Fibroblast of gingiva (primary cell): ENCODE results near the gene TMEM108.
"Not testable (repeated sequence)": the region's sequence is repeated elsewhere in the genome, so short reads cannot be mapped to it uniquely, and the experiment has no call there.

ENCODE experiments used
- DNase-seq: peaks from one replicate; pipeline ENCODE4 v3.0.0-alpha.2; 2011; ENCODE audit warnings: low read depth

Gene TMEM108

DNA sequence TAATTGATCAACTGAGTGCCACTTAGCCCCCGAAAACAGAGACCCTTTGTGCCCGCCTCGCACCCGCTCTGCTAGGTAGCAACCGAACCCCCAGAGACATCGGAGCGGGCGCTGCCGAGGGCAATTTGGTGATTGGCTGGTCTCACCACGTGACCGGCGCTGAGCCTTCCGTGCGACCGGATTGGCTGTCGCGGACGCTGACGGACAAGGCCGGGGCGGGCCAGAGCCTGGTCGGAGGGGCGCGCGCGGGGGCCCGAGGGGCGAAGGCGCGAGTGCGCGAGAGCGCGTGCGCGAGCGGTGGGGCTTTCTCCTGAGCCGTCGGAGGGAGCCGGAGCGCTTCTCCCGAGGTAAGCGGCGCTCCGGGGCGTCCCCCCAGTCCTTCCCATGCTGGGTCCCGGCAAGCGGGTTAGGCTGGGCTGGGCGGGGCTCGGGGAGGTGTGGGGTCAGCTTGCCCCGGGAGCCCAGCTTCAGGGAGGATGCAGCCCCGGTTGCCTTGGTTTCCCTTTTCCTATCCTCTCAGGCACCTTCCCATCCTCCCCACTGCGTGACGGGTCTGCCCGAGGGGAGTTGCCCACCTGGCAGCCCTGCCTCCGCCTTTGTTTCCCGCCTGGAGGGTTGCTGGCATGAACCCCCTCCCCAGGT lies at the start of gene TMEM108:
Gene TMEM108, plus strand, starts transcription at position 303 of the 642 bp plus-strand sequence.
- peak; percentile 4 for DNase-seq

DNA sequence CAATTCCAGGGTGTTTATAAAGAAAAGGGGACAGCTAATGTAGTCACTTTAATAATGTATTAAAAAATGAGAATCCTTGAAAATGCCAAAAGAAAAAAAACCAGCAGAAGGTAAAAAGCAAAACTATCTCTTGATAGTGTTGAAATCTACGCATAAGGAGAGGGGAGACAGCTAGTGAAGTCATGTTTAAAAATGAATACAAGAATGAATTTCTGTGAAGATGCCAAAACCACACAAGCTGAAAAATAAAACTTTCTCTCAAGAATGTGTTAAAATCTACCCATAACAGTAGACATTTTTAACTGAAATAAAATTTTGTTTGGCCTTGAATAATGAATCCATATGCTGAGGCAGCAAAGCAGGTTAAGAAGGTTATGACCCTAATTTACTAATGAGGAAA lies 42.2 kb upstream of the TMEM108 start:
- no peak for DNase-seq

DNA sequence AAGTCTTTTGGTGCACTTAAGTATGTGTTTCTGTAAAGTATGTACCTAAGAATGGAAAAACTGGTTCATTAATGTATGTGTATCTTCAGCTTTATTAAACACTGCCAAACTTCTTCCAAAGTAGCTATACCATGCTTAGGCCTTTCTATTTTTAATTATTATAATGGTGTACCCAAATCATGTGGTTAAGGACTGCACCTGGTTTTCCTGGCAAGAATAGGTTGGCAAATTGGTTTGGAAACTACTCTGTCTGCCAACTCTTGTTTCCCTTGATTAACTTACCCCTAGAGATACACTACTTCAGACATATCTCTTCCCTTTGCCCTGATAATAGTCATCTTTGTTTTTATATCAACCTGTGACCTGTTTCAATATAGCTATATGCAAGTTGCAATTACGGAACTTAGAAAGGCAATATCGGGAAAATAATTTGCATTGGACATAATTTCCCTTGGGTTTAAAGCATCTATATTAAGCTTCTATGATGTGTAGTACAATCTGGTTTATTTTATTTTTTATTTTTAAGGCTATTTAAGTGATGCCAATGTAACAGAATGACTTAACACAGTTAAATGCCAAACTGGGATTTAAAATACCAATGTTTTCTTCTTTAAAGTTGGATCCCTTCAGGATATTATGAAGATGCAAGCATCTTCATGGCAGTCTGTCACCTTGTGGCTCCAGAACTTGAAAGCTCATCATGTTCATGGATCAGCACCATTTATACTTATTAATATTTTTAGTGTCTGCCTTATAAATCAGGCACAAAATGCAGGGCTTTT lies 40.6 kb upstream of the TMEM108 start:
- DNase-seq, result no peak

DNA sequence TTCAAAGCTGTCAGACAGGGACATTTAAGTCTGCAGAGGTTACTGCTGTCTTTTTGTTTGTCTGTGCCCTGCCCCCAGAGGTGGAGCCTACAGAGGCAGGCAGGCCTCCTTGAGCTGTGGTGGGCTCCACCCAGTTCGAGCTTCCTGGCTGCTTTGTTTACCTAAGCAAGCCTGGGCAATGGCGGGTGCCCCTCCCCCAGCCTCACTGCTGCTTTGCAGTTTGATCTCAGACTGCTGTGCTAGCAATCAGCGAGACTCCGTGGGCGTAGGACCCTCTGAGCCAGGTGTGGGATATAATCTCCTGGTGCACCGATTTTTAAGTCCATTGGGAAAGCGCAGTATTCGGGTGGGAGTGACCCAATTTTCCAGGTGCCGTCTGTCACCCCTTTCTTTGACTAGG lies 33.2 kb upstream of the TMEM108 start:
- not testable (repeated sequence) for DNase-seq

DNA sequence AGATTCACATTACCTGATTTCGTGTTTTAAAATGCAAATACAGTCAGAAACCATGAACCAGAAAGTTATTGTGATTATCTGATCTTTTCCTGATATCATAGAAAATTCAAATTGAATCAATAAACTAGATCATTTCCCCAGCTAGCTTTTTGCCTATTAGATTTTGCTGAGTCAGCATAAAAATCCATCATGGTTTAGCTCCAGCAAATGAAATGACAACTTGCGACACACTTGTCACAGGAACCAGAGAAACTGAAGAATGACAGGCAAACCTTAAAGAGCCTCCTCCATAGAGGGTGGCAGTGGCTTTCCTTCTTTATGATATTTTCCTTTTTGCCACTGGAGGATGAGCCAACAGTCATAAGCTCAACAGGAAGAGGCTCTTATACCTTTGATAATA lies 30.6 kb upstream of the TMEM108 start:
- DNase-seq, result no peak

DNA sequence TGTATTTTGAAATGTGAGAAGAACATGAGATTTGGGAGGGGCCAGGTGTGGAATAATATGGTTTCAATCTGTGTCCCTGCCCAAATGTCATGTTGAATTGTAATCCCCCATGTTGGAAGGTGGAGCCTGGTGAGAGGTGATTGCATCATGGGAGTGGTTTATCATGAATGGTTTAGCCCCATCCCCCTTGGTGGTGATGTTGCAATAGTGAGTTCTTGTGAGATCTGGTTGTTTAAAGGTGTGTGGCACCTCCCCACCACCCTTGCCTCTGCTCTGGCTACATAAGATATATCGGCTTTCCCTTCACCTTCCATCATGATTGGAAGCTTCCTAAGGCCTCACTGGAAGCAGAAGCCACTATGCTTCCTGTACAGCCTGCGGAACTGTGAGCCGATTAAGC lies 23.9 kb upstream of the TMEM108 start:
- no peak for DNase-seq

DNA sequence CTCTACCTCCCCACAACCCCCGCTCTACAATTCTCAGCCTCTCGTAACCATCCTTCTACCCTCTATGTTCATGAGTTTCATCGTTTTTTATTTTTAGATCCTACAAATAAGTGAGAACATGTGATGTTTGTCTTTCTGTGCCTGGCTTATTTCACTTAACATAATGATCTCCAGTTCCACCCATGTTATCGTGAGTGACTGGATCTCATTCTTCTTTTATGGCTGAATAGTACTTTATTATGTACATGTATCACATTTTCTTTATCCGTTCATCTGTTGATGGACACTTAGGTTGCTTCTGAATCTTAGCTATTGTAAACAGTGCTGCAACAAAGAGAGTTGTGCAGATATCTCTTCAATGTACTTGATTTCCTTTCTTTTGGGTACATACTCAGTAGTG lies 22.6 kb upstream of the TMEM108 start:
- DNase-seq, result not testable (repeated sequence)

DNA sequence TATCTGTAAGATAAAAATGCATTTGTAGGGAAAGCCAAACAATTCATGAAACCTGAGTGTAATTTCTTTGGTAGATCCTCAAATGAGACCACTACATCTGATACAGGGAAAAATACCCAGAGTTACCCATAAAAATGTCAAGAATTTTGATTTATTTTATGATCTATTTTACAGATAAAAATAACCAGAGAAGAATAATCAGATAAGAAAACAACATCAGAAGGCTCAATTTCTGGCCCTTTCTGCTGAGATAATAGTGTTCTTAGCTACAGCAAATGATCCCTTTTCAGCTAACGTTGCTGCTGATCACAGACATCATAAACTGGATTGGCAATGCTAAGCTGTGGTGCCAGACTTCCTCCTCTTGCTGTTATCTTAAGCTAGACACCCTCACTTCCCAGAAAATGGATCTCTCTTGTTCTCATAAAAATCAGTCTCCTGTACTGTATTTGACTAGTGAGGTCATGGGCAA lies 21.3 kb upstream of the TMEM108 start:
- DNase-seq, result no peak

DNA sequence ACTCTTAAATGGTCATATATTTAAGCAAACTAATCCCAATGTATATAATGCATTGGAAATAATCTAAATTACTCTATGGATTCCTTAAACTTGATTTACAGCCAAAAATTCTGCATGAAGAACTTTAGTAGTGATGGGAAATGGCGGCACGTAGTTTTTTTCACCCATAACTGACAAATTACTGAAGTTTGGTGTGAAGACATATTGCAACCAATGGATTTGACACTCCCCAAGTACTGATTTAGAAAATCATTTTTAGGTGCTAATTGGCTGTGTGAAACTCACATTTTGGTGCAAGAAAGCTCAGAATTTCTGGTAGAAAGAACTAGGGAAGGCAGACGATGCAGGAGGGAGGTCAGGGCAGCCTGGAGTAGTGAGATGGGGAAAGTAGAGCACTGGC lies 19.3 kb upstream of the TMEM108 start:
- DNase-seq, result no peak

DNA sequence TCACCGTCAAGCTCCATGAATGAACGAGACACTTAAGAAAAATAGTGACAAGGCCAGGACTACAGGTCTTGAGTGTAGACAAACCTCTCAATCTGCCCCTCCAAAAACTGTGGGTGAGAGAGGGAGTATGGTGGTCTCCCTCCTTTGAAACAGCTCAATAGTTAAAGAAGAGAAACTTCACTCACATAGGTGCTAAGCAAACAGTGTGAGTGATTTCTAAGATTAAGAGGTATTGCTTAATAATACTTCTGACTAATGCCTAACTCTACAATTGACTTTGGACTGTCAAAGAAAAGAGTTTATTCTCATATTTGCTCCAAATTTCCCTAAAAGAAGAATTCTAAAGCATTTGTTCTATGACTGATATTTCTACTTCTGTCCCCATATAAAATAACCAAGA lies 17.0 kb upstream of the TMEM108 start:
- DNase-seq, result no peak

DNA sequence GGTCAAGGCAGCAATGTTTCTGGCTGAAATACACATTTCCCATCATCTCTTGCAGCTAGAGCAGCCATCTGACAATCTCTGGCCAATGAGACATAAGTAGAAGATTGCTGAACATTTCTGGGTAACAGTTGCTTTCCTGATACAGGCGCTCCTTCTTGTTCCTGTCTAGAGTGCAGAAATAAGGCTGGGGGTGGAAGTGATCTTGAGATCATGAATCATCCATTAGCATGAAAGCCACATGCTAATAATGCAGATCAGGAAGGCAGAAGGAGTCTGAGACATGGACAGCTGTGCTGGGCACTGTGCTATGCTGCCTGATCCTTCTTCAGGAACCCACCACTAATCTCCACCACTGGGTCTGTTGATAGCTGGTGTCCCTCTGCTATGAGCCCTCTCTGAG lies 14.8 kb upstream of the TMEM108 start:
- no peak for DNase-seq

DNA sequence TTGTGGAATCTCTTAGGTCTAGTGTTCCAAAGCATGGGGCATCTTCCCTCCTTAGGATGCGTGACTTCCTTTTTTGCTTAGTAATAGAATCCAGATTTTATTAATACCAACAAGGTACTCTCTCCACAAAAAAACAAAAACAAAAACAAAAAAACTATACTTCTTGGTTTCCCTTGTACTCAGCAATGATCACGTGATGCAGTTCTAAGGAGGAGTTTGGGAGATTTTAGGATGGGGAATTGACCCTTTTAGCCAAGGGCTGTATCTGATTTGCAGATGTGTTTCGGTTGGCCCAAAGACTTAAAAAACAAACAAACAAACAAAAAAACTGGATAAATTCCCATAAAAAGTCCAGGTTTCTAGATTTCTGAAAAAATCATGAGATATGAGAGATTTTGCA lies 12.6 kb upstream of the TMEM108 start:
- no peak for DNase-seq

DNA sequence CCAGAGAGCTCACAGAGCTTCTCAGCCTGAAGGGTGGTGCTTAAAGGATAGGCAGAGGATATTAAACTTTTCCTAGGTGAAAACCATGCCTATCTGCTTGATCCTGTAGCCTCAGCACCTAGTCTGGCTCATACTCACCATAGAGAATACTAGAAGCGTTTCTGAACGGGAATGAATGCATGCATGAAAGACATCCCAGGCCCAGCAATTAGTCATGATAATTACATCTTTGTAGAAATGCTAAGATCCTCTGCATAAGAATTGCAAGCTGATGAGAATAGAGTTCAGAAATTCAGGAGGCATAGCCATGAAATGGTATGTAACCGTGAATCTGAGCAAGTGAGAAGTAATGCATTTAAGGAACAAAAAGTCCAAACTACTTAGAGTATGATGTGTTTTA lies 5.9 kb upstream of the TMEM108 start:
- no peak for DNase-seq

DNA sequence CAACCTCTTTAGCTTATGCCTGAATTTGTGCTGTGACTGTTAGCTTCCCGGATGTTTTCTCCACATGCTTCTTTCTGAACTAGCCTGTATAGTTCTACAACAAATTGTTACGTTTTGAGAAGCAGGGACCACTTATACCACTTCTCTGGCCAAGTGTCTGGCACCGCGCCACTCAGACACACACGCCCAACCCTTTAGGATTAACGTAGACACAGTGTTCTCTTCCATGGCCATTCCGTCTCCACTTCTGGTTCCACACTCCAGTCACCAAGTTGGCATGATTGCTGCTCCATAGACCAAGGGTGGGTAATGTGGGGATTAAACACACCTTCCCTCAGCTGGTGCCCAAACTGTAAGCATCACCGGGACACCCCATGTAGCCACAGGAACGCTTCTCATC lies 755 bp upstream of the TMEM108 start:
- DNase-seq, result no peak

DNA sequence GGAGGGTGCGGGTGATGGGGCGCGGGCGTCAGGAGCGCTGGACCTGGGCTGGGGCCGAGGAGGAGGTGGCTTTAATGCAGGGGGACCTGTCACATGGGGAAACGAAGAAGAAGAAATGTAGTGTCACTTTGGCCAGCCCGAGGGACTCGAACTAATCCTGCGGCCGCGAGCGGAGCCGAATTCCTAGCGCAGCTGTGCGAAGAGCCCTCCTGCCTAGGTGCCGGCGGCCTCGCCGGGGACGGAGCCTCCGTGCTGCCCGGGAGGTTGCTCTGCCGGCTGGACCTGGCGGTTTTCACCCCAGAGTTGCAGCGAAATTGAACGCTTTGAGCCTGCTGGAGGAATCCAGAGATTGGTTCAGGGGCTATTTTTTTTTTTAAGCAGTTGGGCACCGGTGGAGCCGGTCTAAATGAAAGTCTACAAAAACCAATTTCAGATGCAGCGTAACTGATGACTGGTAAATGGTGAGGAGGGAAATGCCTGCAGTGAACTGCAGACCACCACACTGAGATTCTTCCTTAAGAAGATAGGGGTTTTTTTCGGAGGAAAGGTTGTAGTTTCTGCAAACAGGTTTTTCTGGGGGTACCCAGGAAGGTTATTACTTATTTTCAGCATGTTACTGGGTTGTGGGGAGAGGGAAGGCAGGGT lies 662 bp downstream of the TMEM108 start:
- DNase-seq, result no peak

DNA sequence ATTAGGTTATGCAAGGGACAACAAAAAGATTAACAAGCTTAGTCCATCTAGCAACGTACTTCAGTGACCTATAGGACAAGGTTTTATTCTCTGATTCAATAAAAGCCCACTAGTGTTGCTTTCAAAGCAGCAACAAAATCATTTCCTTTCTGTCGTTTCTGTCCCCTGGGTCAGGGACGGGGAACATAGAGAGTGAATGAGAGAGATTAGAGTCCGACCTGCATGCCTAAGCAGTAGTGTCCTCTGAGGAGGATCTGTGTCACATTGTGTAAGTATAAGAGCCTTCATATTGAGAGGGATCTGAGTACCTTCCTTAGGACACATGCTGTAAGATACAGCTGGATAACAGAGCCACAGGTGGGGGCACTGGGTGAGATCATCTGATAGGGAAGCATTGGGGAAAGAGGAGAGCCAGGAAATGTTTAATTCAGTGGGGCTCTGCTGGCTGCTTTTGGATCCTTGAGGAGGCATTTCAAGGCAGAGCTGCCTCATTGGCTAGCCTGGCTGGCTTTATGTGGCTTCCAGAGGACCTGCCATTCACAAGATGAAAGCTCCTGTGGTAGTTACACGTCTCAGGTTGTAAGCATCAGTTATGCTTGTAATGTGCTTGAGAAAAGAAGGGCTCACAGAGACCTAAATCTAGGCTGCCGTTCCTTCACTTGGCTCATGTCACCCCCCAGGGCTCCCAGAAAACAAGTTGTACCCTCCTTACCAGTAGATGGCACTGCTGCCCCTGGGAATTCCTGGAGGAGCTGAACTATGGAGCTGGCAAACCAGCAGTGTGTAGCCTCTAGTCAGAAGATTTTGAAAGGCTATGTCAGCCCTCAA lies 2.7 kb downstream of the TMEM108 start:
- DNase-seq, result peak; percentile 47

DNA sequence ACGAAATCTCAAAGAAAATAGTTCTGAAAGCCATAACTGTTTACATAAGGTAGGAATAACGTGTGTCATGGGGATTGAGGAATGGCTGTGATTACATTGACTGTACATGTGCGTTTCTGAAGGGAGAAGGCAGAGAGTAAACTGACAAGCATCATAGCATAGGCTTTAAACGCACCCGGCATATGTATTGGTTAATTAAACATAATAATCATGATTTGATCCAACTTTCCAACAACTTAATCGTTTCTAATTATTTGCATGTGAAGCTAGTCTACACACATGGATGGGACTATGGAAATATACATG lies 3.3 kb downstream of the TMEM108 start:
- no peak for DNase-seq

DNA sequence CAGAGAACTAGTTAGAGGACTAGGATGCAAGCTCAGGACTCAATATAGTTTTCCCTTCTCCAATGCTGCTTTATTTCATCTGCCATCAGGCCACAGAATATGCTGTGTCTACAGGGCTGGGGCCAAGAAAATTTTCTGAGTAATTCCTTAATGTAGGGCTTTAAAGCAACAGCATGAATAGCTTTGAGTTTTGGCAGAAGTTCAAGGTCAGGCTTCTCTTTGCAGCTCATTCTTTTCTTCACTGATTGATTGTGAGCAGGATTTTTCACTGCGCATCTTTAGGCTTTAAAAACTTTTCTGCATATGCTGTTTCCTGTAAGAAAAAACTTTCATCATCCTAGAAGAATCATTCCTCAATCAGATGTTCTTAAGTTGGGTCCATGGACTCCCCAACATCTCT lies 4.6 kb downstream of the TMEM108 start:
- no peak for DNase-seq

DNA sequence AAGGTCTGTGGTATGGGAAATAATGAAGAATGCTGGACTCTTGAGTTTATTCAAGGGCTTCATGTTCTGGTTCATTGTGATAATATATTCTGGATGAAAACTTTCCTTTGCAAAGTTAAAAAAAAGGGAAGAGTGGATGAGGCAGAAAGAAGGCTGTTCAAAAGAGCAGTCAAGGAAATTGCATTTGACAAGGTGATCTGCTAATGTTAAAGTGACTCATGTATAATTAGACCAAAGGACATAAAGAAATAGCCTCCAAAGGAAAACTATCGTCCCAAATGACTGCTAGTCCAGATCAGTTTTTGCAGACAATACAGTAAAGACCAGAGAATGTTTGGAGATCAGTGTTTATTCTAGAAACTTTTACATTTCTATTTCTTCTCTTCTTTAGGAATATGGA lies 9.8 kb downstream of the TMEM108 start:
- no peak for DNase-seq

DNA sequence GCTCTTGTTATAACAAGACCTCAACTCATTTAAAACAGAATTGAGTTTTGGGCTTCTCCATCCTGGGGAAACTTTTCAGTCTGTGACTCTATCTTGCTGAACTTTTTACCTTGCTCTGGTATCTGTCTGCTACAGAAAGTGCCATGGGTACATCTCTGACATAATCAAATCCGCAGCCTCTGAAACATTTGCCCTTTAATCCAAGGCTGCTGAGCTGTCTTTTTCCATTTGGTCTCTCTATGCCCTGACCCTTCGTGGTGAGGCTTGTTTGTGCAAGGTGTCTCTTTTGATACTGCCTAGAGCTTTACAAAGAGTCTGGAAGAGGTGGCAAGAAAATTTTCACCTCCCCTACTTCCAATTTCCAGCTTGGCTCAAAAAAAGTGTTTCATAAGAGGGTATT lies 11.3 kb downstream of the TMEM108 start:
- DNase-seq, result no peak

DNA sequence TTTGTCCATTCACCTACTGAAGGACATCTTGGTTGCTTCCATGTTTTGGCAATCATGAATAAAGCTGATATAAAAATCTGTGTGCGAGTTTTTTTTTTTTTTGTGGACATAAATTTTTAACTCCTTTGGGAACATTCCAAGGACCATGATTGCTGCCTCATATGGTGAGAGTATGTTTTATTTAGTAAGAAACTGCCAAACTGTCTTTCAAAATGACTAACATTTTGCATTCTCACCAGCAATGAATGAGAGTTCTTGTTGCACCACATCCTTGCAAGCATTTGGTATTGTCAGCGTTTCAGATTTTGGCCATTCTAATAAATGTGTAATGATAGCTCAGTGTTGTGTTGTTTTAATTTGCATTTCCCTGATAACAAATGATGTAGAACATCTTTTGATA lies 12.7 kb downstream of the TMEM108 start:
- no peak for DNase-seq

DNA sequence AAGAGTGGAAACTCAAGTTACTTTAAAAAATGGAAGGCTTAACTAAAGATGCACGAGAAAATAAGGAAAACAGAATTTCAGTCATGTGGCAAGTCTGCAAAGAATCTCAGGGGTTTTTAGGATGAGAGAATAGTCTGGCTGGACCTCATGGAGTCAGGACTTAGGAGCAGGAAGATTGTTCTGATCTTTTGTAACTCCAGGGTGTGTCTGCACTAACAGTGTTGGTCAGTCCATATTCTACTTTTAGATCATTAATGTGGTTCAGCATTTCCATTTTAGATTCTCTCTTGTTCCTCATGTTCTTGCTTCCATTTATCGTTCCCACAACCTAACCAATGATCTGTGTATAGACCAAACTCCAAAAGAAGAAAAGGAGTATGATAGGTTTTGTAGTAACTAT lies 15.3 kb downstream of the TMEM108 start:
- DNase-seq, result no peak

DNA sequence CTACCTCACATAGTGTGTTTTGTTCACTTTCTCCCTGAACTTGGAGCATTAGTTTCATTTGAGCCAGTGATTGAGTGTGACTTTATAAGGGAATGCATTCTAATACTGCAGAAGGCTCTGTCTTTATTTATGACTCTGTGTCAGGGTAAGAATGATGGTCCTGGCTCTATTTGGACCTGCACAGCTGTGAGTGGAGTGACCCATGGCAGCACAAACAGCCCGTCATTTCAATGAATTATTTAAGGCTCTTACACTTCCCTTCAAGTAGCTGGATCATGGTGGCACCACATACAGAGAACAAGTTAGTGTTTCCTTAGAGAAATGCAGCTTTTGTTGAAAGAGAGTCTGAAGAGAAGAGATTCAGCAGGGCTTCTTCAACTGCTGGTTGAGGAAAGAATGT lies 16.4 kb downstream of the TMEM108 start:
- no peak for DNase-seq
